DOHH2 (cell line): ENCODE results near the gene PDLIM7.
A peak's percentile ranks its signal among the peaks of the same experiment; 100 is the strongest.

Source experiments
- H3F3A ChIP-seq: fragments of 200-600 bp; sonication (generic), shearing (Covaris generic); 2 replicates; pipeline ENCODE4 v1.6.0; 2016; ENCODE audit warnings: antibody characterized with exemption, mild to moderate bottlenecking; ENCODE audit not compliant: control insufficient read depth, insufficient read depth
- H3K27ac ChIP-seq: fragments of 200-600 bp; sonication (generic); 2 replicates; pipeline ENCODE4 v1.5.1; 2014; ENCODE audit warnings: low read depth, mild to moderate bottlenecking, low read length, moderate library complexity
- H3K27me3 ChIP-seq: fragments of 200-600 bp; sonication (generic); 2 replicates; pipeline ENCODE4 v1.6.1; 2014; ENCODE audit warnings: mild to moderate bottlenecking, low read length, mixed read lengths; ENCODE audit not compliant: control insufficient read depth
- H3K36me3 ChIP-seq: fragments of 200-600 bp; sonication (generic); 2 replicates; pipeline ENCODE4 v1.6.1; 2014; ENCODE audit warnings: mild to moderate bottlenecking, low read length, moderate library complexity, mixed read lengths; ENCODE audit not compliant: control insufficient read depth
- H3K4me1 ChIP-seq: fragments of 200-600 bp; sonication (generic); 2 replicates; pipeline ENCODE4 v1.6.1; 2014; ENCODE audit warnings: mild to moderate bottlenecking, low read length, mixed read lengths; ENCODE audit not compliant: control insufficient read depth
- H3K4me2 ChIP-seq: fragments of 200-600 bp; sonication (generic); 2 replicates; pipeline ENCODE4 v1.6.0; 2014; ENCODE audit warnings: mild to moderate bottlenecking, low read length, moderate library complexity
- H3K4me3 ChIP-seq: fragments of 200-600 bp; sonication (generic); 2 replicates; pipeline ENCODE4 v1.5.1; 2014; ENCODE audit warnings: mild to moderate bottlenecking, low read length, mixed read lengths
- H3K79me2 ChIP-seq: fragments of 200-600 bp; sonication (generic); 2 replicates; pipeline ENCODE4 v1.6.1; 2014; ENCODE audit warnings: mild to moderate bottlenecking, low read length, mixed read lengths; ENCODE audit not compliant: control insufficient read depth
- H3K9me2 ChIP-seq: fragments of 200-600 bp; sonication (generic); replicated peaks from 2 replicates; pipeline ENCODE4 v1.6.1; 2014; ENCODE audit warnings: mild to moderate bottlenecking, low read length, mixed read lengths; ENCODE audit not compliant: control insufficient read depth
- H3K9me3 ChIP-seq: fragments of 200-600 bp; sonication (generic); 2 replicates; pipeline ENCODE4 v1.6.1; 2014; ENCODE audit warnings: antibody characterized with exemption, low read length, mixed read lengths; ENCODE audit not compliant: control insufficient read depth, insufficient read depth
- H4K20me1 ChIP-seq: fragments of 200-600 bp; sonication (generic); 2 replicates; pipeline ENCODE4 v1.6.0; 2014; ENCODE audit warnings: low read depth, mild to moderate bottlenecking, antibody characterized with exemption, low read length, moderate library complexity; ENCODE audit not compliant: control insufficient read depth, insufficient read depth
- CTCF ChIP-seq: fragments of 200-600 bp; sonication (generic); IDR thresholded peaks from one replicate; pipeline ENCODE4 v1.5.1; 2014; ENCODE audit warnings: antibody characterized with exemption, mild to moderate bottlenecking, low read depth, low read length; ENCODE audit not compliant: poor library complexity, severe bottlenecking
- EZH2phosphoT487 ChIP-seq: fragments of 200-600 bp; sonication (generic); IDR thresholded peaks from 2 replicates; pipeline ENCODE4 v1.6.1; 2017; ENCODE audit warnings: borderline replicate concordance, mild to moderate bottlenecking, antibody characterized with exemption, low read length, moderate library complexity, mixed read lengths

PDLIM7 gene

DNA sequence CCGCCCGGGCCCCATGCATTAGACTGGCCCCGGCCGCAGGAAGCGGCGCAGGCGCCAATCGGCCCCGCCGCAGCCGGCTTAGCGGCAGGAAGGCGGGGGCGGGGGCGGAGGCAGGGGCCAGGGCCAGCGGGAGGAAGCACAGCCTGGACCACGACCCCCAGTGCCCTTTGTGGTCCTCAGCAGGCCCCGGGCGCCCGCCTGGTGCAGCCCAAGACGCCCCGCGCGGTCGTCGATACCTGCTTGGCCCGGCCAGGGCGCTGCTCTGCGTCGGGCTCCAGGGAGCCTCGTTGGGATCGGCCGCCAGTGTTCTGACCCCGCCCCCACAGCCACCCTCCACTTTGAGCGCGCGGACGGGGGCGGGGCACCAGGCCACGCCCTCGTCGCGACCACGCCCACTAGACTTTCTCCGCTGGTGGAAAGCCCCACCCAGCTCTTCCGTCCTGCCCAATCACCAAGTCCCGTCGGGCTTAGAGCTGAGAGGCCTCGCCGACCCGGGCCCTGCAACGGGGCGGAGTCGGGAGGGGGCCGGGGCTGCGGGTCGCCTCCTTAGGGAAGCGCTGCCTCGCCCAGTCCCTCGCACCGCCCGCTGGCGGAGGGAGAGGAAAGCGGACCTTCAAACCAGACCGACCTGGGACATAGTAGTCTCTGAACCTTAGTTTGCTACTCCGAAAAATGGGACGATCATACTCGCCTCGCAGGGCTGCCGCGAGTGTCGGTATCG is at the start of gene PDLIM7:
PDLIM7 (minus strand) TSS at position 313 of the 721 bp plus-strand sequence. CDS start 1,092 bp downstream, outside the sequence.
- Histone ChIP-seq H3K4me3 (peak within 1 kb of the TSS; percentile 82), H4K20me1 (peaks cover 8% of the 10 kb centered on the region; the same call in 1 of the 2 replicates), H3K9me3 (no peaks in the 10 kb centered on the region), H3K4me2 (peak within 1 kb of the TSS; percentile 71), H3K36me3 (peaks cover 13% of the 10 kb centered on the region), H3K9me2 (no peaks in the 10 kb centered on the region), H3K27me3 (peaks cover 18% of the 10 kb centered on the region), H3K27ac (no peak within 1 kb of the TSS), H3F3A (peaks cover 21% of the 10 kb centered on the region), H3K79me2 (peaks cover 4% of the 10 kb centered on the region; the same call in 1 of the 2 replicates), H3K4me1 (peaks cover 60% of the 10 kb centered on the region)
- TF ChIP-seq EZH2phosphoT487 (no peak), CTCF (peak; percentile 11)

DNA sequence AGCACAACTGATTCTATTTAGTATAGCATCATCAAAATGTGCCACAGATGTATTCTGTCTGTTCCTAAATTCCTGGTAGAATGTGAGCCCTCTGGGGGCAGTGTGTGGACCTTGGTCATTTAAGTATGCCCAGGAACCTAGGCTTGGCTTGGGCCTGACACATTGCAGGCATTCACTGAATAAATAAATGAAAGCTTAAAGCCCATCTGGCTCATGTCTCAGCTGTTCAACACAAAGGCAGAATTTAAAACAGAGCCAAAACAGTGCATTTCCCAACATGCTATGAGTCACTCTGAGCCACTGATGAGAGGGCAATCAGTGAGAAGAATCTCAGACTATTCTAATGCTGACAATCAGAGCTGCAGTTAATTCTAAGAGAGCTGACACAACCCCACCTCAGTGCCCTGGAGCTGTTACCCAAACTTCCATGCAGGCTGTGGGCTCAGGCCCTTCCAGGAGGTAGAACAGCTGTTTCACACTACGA is 48.9 kb upstream of the PDLIM7 start:
- Histone ChIP-seq H3K27ac (no peak overlapping the region), H3K9me3 (no peaks in the 10 kb centered on the region), H3K4me3 (no peak overlapping the region), H3K4me1 (0 out of 2 replicates have a peak, but pooled peaks cover 2% of the 10 kb centered on the region), H3K4me2 (no peak overlapping the region), H4K20me1 (no peaks in the 10 kb centered on the region; the same call in 1 of the 2 replicates), H3K36me3 (peaks cover 63% of the 10 kb centered on the region), H3K27me3 (no peaks in the 10 kb centered on the region), H3F3A (0 out of 2 replicates have a peak, but pooled peaks cover 4% of the 10 kb centered on the region), H3K79me2 (peaks cover 85% of the 10 kb centered on the region), H3K9me2 (no peaks in the 10 kb centered on the region)
- TF ChIP-seq CTCF (no peak), EZH2phosphoT487 (no peak)

DNA sequence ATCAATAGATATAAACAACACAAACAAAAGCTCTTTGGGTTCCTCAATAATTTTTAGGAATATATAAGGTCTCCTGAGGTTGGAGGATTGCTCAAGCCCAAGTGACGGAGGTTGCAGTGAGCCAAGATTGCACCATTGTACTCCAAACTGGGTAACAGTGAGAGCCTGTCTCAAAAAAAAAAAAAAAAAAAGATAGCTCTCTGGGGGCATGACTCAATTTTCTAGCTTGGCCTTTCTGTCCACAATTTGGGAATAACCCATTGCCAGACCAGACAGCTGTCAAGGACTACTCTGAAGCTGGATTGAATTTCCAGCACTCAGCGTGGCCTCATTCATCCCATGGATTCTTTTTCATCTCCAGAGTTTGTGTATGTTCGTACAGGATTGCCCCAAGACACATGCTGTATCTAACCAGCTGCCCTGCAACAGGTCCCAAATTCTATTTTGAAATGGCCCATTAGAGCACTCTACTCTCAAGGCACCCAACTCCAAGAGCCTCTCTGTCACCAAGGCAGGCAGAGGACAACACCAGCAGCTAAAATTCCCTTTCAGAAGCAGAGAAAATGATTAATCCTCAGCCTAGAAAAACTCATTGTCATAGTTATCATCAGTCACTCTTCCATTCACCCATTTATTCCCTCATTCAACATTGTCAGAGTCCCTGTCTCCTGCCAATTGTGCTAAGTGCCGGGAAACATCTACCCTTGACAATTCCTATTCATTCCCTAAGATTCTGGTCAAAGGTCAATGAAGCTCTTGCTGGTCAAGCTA is 48.3 kb upstream of the PDLIM7 start:
- H3K27ac ChIP-seq: no peak overlapping the region
- H4K20me1 ChIP-seq: no peaks in the 10 kb centered on the region; the same call in 1 of the 2 replicates
- no peak overlapping the region for H3K4me3 ChIP-seq
- no peak for TF ChIP-seq EZH2phosphoT487
- TF ChIP-seq CTCF: no peak
- H3K4me2 ChIP-seq: no peak overlapping the region
- 0 out of 2 replicates have a peak, but pooled peaks cover 6% of the 10 kb centered on the region for H3F3A ChIP-seq
- H3K9me2 ChIP-seq: no peaks in the 10 kb centered on the region
- H3K27me3 ChIP-seq: no peaks in the 10 kb centered on the region
- H3K9me3 ChIP-seq: no peaks in the 10 kb centered on the region
- peaks cover 84% of the 10 kb centered on the region for H3K79me2 ChIP-seq
- 0 out of 2 replicates have a peak, but pooled peaks cover 2% of the 10 kb centered on the region for H3K4me1 ChIP-seq
- peaks cover 62% of the 10 kb centered on the region for H3K36me3 ChIP-seq
